Loucy (cell line): Measurements from ENCODE around the gene KCNQ2.

Experiments used
- CTCF ChIP-seq: fragments of 200-600 bp; sonication (generic); conservative IDR thresholded peaks from 2 replicates; pipeline ENCODE4 v1.5.1; 2014; ENCODE audit warnings: mild to moderate bottlenecking, antibody characterized with exemption, low read length
- EZH2phosphoT487 ChIP-seq: fragments of 200-600 bp; IDR thresholded peaks from 2 replicates; pipeline ENCODE4 v1.6.1; 2018; ENCODE audit warnings: antibody characterized with exemption, mild to moderate bottlenecking, moderate library complexity, borderline replicate concordance

- TF ChIP-seq CTCF (no peak), EZH2phosphoT487 (no peak)
These were observed 27.0 kb upstream of the KCNQ2 start for GRCh38 chr20:63499338-63499969.
